ENCODE results near the gene PLXNA4.

DNA sequence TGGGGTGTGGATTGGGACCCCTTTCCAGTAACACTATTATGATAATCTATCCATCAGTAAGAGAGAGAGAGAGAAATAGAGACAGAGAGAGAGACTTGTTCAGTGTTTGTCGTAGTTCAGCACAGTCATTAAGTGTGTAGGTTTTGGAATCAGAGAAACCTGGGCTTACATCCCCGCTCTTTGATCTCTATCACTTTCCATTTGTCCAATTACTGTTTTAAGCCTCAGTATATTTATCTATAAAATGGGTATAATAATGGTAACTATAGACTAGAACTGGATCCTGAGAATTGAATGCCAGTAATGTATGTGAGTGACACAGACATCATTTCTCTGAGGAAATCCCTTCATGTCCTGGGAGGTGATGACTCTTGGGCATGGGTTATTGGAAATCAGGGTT lies 460.5 kb downstream of the PLXNA4 start:
- TF ChIP-seq POLR2AphosphoS5 (IDR thresholded peaks at IDR 0.05; ENCODE audit: low read depth, low read length) = no peak
- no peak for TF ChIP-seq TAF1 (IDR thresholded peaks at IDR 0.05; ENCODE audit: borderline replicate concordance, low read depth, low read length)

Data from GM12892 (cell line).